Measurements from ENCODE around the gene TBC1D32. TPM values are rescaled to one million over a fixed set of nuclear protein-coding genes. Genes with fewer than 3 reads are reported as not detected.

Gene TBC1D32
- total and polyA plus RNA-seq, 2 donors (not counting 3 experiments of a cell fraction or from before 2014, with no cell fraction given): 2.5 to 4.0 TPM

GRCh38 chr6:121135425-121135824, 198.9 kb downstream of the TBC1D32 start:
- Histone ChIP-seq H3K9me3 (replicated peaks; ENCODE audit: control insufficient read depth, insufficient read depth, low read length) (no peaks in the 10 kb centered on the region), H3K36me3 (ENCODE audit: control insufficient read depth in 2 of 2, extremely low read depth in 1 of 2, insufficient read depth in 2 of 2, low read length in 2 of 2) (no peaks in the 10 kb centered on the region), H3K9me1 (replicated peaks; ENCODE audit: control insufficient read depth, extremely low read depth, insufficient read depth, low read length) (no peaks in the 10 kb centered on the region), H3K4me3 (replicated peaks in 1 of 3; ENCODE audit: insufficient read depth in 1 of 3, low read depth in 1 of 3, low read length in 3 of 3) (no peak overlapping the region), H3K27ac (ENCODE audit: insufficient read depth, low read depth, low read length) (no peak overlapping the region), H3K79me2 (ENCODE audit: control insufficient read depth, insufficient read depth, low read length) (no peaks in the 10 kb centered on the region), H4K20me1 (replicated peaks; ENCODE audit: control insufficient read depth, extremely low read depth, insufficient read depth, low read length) (no peaks in the 10 kb centered on the region), H3K4me1 (ENCODE audit: control insufficient read depth, extremely low read depth, insufficient read depth, low read length) (no peaks in the 10 kb centered on the region), H3K27me3 (ENCODE audit: control insufficient read depth in 2 of 2, insufficient read depth in 2 of 2, low read length in 2 of 2) (no peaks in the 10 kb centered on the region), H3K9ac (replicated peaks; ENCODE audit: extremely low read depth, insufficient read depth, low read length) (no peak overlapping the region), H2AFZ (ENCODE audit: low read depth, low read length) (no peak overlapping the region), H3K4me2 (ENCODE audit: insufficient read depth, low read length) (no peak overlapping the region)
- CTCF ChIA-PET: interaction anchor here (1.4 kb wide), 1 partner anchor 9 kb away, joined by 3 read pairs; no protein-coding TSS in a partner anchor
- dilution Hi-C loops (cut with MboI; ENCODE audit: extremely low pct_ligation_motif_present, low sequenced_read_pairs): no loop called here
- DNase-seq (ENCODE audit: low read depth, low spot score): no peak
- intact Hi-C loops (cut with micrococcal nuclease): no loop called here
- no TSS peak for BruUV-seq (replicated peaks)
- POLR2A ChIA-PET: no interaction called here
- no peak for TF ChIP-seq FOS (IDR thresholded peaks at IDR 0.05; ENCODE audit: borderline replicate concordance, insufficient read depth, low read length)
- no peak for TF ChIP-seq MAX (IDR thresholded peaks at IDR 0.05; ENCODE audit: insufficient read depth, insufficient read length)
- no peak for TF ChIP-seq GATA2 (IDR thresholded peaks at IDR 0.05; ENCODE audit: insufficient read depth, insufficient read length, low read depth, low read length)
- TF ChIP-seq POLR2A (IDR thresholded peaks at IDR 0.05; ENCODE audit: low read depth, low read length): no peak
- TF ChIP-seq POLR2AphosphoS5 (IDR thresholded peaks at IDR 0.05; ENCODE audit: insufficient read depth, low read depth, low read length): no peak
- no peak for TF ChIP-seq JUN (IDR thresholded peaks at IDR 0.05; ENCODE audit: borderline replicate concordance, insufficient read depth, insufficient read length, low read depth)
- no peak for TF ChIP-seq EZH2 (IDR thresholded peaks at IDR 0.05; ENCODE audit: borderline replicate concordance, low read depth, low read length, severe bottlenecking)
- TF ChIP-seq MYC (IDR thresholded peaks at IDR 0.05; ENCODE audit: low read depth, low read length): no peak
- no peak for TF ChIP-seq CTCF (IDR thresholded peaks at IDR 0.05; ENCODE audit: extremely low read depth in 1 of 2, insufficient read depth in 1 of 2, low read depth in 1 of 2, low read length in 2 of 2)
- FAIRE-seq: no peak

Data from endothelial cell of umbilical vein (primary cell).